Measurements from ENCODE around the gene PTPA.
"Not testable (repeated sequence)": the region's sequence is repeated elsewhere in the genome, so short reads cannot be mapped to it uniquely, and the experiment has no call there.

PTPA gene

DNA sequence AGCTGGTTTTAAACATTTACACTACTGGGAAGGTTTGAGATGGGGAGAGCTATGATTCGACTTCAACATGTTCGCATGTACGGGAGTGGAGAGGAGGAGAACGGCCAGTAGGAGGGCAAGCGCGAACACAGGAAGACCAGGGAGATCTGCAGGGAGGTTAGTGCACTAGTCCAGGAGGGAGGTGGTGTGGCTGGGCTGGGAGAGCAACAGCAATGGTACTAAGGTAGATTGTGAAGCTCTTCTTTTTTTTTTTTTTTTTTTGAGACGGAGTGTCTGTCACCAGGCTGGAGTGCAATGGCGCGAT, 50.3 kb downstream of the PTPA start:
- DNase-seq = no peak

DNA sequence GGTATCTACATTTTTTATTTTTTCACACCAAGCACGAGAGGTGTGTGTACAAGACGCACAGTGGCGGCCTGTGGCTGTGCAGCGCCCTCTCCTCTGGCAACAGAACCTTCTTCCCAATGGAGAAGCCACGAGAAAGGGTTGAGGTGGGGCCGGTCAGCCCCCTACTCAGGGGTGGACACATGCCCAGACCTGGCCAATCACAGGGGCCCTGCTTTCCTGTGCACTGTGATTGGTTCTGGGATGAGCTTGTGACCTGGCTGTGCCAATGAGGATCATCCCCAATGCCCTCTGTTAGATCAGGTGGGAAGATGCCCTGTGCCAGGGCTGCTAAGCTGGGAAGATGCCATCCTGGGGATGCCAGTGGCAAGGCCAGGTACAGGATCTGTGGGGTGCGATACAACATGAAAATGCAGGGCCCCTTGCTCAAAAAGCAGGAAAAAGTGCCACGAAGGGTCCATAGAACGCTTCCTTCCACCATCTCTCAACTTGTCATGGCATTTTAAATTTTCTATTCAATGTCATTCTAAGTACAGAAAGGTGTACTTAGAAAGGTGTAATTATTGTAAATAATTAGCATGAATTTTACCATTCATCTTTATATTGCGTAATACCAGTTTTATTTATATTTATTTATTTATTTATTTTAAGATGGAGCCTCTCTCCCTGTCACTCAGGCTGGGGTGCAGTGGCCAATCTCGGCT, 51.4 kb downstream of the PTPA start:
- DNase-seq = no peak

DNA sequence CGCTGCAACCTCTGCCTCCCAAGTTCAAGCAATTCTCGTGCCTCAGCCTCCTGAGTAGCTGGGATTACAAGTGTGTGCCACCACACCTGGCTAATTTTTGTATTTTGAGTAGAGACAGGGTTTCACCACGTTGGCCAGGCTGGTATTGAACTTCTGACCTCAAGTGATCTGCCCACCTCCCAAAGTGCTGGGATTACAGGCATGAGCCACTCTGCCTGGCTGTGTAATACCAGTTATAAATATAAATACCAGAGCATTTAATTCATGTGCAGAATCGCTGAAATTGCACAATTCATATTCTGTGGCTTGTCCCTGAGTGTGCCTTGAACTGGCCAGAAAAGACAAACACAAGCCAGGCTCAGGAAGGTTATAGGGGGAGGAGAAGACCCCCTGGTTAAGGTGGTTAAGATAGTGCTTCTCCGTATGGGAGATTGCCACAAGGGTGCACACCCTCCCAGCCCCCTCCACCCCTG, 52.0 kb downstream of the PTPA start:
- DNase-seq = not testable (repeated sequence)

DNA sequence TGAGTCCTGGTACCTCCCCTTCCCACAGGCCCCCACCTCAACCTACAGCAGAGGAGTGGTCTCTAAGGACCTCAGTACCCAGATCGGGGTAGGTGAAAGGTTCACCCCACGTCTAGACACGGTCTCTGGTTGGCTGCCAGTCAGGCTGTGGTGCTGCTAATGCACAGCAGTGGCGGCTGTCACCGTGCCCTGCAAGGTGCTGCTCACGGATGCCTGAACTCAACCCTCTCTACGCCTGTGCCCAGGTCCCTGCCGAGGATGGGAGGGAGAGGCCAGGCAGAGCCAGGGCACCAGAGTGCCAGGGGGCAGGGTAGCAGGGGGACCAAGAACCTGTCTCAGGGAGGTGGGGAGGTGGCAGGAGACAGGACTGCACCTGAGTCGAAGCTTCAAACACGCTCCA, 52.5 kb downstream of the PTPA start:
- DNase-seq = no peak

DNA sequence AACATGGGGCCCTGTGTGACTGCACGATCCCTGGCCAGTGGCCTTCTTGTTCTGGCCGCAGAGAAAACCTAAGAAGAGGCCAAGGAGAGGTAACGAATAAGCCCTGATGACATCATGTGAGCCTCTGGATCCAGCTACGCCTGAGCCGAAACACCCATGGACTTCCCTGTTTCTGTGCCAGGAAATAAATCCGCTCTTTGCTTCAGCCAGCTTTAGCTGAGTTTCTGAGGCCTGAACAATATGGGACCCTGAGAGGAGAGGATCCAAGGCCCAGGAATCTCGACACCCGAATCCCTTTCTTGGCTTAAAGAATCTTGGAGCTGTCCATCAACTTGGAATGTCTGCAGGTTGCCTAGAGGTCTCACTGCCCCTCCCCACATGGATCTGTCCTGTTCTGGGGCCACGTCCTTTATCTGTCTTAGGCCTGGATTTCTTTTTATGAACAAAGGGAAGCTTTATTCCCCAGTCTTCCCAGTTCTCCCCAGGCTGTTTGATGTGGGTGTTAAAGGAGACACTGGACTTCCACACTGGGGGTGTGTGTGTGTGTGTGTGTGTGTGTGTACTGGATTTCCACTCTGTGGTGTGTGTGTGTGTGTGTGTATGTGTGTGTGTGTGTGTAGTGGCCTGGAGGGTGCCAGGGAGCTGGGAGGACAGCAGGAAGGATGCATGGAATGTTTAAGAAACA, 53.2 kb downstream of the PTPA start:
- no peak for DNase-seq

DNA sequence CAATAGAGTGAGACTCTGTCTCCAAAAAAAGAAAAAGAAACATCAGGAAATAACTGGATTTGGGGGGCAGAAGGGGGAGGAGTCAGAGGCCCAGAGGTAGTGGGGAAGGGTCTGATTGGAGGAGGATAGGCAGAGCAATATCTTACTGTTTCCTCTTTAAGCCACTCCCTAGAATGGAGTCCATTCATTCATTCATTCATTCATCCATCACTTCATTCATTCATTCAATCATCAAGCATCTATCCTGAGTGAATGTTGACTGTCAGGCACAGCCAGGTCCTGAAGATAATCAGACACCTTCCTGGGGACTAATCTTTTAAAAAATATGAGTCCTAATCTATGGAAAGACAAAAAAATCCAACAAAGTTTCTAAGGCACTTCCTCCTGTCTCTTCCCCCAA, 54.0 kb downstream of the PTPA start:
- no peak for DNase-seq

DNA sequence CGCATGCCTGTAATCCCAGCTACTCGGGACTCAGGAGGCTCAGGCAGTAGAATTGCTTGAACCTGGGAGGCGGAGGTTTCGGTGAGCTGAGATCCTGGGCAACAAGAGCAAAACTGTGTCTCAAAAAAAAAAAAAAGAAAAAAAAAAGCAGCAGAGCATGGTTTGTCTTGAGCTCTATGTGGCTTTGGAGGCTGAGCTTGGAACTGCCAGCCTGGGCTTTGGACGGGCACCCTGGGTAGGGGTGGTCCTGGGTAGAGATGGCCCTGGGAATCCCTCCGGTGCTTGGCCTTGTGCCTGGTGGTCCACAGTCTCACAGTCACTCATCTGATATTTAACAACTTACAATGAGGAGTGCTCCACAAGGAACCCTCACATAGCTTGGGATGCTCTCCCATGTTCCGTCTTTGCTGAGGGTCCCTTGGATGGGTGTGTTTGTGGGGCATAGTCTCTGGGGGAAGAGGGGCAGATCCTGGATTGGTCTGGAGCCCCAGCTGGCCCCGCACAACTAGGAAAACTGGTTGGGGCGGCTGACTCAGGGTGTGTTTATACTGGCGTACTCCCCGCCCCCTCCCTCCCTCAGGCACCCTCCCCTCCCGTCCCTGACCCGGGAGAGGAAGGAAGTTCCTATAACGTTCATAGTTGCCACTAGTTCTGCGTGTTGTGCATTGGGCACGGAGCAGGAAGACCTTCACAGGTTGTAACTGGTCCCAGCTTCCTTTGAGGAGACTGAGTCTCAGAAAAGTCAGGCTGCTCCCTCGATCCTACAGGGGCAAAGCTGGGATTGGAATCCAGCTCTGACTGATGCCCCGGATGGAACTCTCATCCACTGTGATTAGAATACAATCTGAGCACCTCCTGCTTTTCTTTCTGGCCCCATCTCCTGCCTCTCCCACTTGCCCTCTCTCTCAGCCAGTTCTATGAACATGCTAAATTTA, 55.7 kb downstream of the PTPA start:
- peak; percentile 12 for DNase-seq

DNA sequence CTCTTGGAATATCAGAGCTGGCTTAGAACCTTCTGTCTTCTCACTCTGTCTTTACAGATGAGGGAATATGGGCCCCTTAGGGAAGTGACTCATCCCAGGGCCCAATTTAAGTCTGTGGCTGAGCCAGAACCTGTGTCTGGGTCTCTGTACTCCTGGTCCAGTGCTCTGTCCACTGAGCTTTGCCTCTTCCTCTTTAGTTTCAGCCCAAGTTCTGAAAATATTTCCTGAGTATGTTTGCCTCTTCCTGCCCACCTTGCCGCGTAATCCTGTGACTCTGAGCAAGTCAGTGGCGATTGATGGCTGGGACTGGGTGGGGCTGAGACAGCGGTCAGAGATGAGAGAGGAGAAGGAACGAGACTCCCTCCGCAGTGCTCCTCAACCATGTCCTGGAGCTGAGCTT, 59.0 kb downstream of the PTPA start:
- no peak for DNase-seq

DNA sequence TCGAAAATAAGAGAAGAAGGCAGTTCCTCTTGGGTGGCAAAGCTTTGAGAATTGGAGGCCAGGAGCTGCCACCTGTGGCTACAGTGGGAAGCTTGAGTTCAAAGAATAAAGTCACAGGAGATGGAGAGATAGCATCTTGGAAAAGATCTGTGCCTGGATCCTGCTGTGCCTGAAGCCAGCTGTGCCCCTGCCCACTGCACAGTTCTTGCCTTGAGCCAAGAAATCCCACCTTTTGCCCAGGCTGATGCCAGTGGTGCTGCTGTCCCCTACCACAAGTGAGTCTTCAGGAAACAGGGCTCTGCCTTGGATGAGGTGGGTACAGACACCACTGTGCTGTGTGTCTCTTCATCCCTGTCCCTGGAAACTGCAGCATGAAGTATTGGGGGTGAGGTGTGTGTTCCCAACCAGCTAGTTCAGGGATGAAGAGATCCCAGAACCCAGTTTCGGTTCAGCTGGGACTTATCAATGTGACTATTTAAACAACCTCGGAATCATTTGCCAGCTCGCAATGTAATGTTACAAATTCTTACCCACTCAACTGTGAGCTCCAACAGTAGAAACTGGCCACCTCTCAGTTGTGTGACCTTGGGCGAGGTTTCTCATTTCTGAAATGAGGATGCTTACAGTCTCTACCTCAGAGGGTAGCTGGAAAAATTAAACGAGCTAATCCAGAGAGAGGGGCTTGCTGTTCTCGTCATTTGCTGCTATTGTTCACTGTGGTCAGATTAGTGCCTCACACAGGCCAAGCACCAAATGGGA, 61.0 kb downstream of the PTPA start:
- no peak for DNase-seq

DNA sequence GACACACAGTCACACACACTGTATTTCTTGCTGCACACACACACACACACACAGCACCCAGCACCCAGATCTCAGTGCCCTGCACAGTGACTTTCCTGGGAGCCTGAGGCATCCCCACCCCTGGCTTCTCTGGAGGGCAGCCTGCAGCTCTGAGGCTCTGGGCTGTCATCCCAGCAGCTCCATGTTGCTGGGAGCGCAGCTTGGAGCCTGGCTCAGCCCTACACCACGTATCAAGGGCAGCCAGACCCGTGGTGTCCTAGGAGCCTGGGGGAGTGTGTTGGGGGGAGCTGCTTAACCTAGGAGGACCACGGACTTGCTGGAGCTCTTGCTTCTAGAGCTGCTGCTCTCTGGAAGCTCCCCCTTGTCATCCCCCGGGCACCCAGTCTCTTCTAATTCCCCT, 61.6 kb downstream of the PTPA start:
- no peak for DNase-seq

DNA sequence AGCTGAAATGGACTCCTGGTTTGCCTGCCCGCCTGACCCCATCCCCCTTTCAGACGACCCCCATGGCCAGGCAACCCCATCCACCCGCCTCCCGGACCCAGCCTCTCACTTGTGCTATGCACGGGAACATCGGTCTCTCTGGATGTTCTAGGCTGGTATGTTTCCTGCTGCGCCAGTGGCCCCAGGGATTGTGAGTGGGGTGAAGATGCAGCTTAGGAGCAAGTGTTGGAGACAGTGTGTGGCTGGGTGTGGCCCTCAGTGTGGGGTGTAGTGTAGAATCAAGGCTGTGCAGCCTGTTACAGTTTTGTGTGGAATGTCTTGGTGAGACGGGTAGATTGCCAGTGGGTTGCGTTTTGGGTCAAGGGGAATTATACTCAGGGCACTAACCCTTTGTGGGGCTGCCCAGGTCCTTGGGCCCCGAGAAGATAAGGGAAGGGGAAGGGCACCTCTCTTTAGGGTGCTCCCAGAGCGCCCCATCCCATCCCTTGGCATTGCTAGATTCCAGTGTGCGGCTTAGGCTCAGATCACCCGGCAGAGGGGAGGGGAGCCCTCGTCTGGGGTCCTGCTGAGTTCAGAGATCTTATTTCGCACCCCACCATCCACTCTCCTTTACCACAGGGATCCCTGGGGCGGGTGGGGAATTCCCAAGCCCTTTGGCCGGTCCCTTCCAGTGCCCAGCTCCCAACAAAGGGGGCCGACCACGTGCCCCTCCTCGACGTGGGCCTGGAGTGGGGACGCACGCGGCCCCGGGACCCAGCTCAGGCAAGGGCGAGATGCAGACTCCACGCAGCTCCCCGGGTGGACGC, 62.3 kb downstream of the PTPA start:
- no peak for DNase-seq

DNA sequence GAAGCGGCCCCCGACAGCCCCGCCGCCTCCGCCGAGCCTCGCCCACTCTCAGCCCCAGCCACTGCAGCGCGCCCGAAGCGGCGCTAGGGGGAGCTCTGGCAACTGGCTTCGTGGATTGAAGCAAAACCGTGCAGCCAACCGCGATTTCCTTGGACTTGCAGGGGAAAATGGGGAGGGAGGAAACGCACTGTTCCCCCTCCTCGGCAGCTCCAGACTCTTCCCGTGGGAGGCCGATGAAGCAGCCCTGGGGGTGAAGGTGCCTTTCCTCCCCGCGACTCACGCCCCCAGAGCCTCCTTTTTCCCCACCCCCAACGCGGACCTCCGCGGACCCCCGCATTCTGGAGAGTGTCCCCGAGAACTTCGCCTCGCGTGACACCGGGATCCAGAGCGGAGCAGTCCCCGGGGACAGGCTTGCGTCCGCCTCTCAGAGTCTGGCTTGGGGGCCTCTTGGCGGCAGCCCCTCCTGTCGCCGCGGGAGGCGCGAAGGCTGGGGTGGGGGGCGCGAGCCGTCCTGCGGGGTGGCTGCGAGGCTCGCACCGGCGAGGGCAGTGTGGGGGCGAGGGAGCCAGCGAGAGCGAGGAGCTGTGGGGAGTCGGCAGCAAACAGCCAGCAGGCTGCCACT, 63.0 kb downstream of the PTPA start:
- peak; percentile 83 for DNase-seq

DNA sequence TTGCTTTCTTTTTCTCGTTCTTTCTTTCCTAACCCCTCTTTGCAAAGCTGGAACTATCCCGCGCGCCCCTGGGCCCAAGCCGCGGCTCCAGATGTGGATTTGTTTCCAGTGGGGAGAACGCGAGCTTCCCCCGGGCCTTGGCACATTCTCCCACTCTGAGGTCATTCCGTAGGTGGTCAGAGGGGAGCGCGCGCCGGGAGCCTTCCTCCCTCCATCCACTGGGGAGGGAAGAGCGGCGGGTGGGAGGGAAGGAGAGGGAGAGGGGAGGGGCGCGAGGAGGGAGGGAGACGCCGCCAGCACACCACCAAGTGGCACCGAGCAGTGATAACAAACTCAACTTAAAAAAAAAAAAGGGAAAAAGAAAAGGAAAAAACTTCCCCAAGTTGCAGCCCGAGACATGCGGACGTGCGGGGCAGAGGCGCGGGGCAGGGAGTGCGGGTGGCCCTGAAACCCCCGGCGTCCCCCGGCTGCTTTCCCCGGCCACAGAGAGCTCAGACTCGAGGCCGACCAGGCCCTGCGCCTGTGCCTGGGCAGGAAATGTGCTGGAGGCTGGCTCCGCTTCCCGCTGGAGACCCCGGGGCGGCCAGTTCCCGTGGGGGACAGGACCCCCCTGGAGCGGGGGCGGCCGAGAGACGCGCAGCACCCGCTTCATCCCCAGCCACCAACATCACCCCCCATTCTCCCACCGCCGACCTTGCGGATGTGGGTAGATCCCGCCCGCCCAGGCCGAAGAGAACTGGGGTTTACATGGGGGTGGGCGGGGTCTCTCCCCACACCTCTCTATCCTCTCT, 63.7 kb downstream of the PTPA start:
- DNase-seq = peak; percentile 37

DNA sequence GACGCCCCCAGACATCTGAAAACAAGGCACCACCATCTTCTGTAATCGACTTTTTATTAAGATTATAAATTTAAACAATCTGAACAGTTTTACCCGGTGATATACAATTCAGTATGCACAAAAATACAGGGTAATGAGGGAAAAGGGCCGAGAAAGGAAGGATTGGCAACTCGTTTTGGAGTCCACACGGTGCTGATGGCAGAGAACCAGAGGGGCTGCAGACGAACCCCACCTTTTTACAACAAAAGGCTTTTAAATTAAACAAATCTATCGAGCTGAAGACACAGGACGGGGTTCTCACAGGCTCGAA, 64.3 kb downstream of the PTPA start:
- DNase-seq = no peak

DNA sequence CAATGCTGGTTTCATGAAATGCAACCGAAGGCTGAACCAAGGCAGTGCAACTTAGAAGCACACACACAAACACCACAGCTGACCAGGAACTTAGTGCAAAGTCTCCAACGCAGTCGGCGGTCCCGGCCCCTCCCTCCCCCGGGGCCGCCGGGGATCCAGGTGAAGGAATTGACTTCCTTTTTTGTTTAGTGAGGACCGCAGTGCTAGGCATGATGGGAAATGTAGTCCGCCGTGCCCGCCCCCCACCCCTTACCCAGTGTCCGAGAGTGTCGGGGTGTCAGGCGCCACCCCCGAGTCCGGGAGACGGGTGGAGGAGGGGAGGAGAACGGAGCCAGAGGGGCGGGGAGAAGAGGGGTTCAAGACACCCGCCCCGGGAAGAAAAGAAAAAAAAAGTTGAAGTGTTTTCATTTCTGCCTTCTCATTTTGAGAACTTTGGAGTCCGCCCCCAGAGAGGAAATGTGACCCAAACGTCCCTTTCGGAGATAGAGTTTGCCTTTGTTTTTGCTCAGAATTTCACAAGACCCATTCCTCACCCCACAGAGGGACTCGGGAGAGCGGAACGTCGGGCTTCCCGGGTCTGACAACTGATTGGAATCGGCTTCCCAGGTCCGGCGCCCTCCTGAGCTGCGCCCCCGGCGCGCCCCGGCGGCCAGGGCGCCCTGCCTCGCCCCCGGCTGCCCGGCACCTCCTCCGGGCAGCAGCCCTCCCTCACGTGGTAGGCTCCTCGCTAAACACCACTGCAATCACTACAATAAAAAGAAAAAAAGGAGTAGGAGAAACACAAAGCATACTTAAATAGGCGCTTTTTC, 64.8 kb downstream of the PTPA start:
- peak; percentile 64 for DNase-seq

DNA sequence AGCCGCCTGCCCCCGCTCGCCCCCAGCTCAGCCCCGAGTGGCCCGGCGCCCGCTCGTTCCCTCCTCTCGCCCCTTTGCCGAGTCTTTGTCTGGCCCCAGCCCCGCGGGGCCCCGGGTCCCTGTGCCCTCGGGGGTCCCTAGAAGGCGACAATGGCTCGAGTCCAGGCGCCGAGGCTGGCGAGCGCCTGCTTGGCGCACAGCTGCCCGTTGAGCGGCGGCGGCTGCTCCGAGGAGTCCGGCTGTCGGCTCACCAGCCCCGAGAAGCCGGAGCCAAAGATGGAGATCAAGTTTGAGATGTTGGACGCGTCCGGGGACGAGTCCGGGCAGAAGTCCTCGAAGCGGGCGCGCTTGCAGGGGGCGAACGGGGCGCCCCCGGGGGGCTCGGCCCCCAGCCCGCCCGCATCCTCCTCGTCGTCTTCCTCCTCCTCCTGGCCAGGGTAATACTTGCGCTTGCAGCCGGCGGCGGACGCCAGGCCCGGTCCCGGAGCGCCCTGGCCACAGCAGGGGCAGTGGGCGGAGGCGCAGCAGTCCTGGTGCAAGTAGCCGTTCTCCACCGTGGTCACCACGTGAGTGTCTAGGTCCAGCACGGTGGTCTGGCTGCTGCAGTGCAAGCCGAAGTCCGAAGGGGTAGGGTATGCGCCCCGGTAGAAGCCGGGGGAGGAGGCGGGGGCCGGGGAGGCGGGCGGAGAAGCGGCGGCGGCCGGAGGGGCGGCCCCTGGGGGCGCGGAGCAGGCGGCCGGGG, 65.7 kb downstream of the PTPA start:
- DNase-seq = peak; percentile 9

DNA sequence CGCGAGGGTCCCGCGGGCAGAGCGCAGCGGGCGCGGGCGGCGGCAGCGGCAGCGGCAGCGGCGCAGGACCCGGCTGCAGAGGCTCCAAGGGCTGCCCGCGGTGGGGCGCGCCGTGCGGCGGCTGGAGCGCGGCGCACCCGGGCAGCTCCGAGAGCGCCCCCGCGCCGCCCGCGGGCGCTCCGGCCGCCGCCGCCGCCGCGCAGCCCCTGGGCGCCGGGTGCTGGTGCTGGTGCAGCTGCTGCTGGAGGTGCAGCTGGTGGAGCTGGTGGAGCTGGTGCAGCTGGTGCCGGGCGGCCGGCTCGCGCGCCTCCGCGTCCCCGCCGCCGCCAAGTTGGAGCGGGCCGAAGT, 66.2 kb downstream of the PTPA start:
- no peak for DNase-seq

DNA sequence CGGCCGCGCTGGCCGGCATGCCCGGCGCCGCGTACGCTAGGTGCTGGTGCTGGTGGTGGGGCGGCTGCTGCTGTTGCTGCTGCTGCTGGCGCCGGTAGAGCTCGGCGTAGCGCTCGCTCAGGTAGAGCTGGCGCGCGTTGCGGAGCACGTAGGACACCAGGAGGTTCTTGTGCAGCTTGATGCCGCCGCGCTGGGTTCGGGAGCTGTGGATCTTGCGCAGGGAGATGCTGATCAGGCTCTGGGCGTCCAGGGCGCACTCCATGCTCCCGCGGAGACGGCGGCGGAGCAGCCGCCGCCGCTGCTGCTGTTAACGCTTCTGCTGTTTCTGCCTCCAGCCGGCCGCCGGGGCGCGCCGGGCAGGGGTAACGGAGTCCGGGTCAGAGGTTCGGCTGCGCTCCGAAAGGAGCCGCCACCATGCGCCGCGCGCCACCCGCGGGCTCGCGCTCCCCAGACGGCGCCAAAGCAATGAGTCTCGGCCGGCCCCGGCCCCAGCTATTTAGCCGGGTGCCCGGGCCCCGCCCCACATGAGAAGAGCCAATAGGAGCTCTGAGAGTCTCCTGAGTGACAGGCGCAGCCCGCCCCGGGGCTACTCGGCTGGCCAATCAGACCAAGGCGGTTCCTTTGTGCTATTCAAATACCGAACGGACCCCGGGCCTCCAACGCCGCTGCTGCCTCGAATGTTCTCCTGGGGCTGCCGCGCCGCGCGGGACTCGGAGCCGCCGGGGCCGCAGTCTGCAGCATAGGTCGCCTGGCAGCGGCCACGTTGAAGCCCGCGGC, 66.8 kb downstream of the PTPA start, which contains the start of gene IER5L:
Gene IER5L (minus strand): TSS at position 471 of the 777 bp plus-strand sequence. CDS start 209 bp downstream, at position 262.
- DNase-seq = peak; percentile 96
